Upper lobe of left lung (tissue), 6 donors: ENCODE results near the gene JMJD1C. TPM values are rescaled to one million over a fixed set of nuclear protein-coding genes. Genes with fewer than 3 reads are reported as not detected.

Experiments used
- ATAC-seq, 2 donors: fragments of 200-7000 bp; cut with Tn5 transposase; one replicate each; pipeline ENCODE4 v1.9.1; 2022; ENCODE audit warnings: mild to moderate bottlenecking in 2 of 2, moderate library complexity in 2 of 2; ENCODE audit not compliant: low FRiP score in 2 of 2
- DNase-seq, 2 donors: peaks; one replicate each; pipeline ENCODE4 v3.0.0-alpha.2; 2019 to 2020
- H3K27ac ChIP-seq, 4 donors: fragments of 200-600 bp; sonication (generic); one replicate each; pipeline ENCODE4 v1.5.1; 2016 to 2019
- H3K27me3 ChIP-seq, 4 donors: fragments of 200-600 bp; sonication (generic); one replicate each; pipeline ENCODE4 v1.5.1; 2017 to 2019
- H3K36me3 ChIP-seq, 4 donors: fragments of 200-600 bp; sonication (generic); one replicate each; pipeline ENCODE4 v1.5.1; 2016 to 2019
- H3K4me1 ChIP-seq, 4 donors: fragments of 200-600 bp; sonication (generic); one replicate each; pipeline ENCODE4 v1.5.1; 2018 to 2019
- H3K4me3 ChIP-seq, 4 donors: fragments of 200-600 bp; sonication (generic); one replicate each; pipeline ENCODE4 v1.5.1; 2017 to 2019; ENCODE audit warnings: mild to moderate bottlenecking in 2 of 4, moderate library complexity in 1 of 4
- H3K9me3 ChIP-seq, 4 donors: fragments of 200-600 bp; sonication (generic); one replicate each; pipeline ENCODE4 v1.5.1; 2018 to 2019
- CTCF ChIP-seq, 6 experiments: fragments of 450-650 bp in 4 of 6; fragments of 200-600 bp in 2 of 6; sonication (generic) in 2 of 6; IDR thresholded peaks; one replicate each; pipeline ENCODE4 v1.5.1; 2016 to 2019; ENCODE audit warnings: antibody characterized with exemption in 6 of 6
- EP300 ChIP-seq, 4 donors: sonication (generic); formaldehyde crosslinking; IDR thresholded peaks; one replicate each; pipeline ENCODE4 v1.5.1; 2017; ENCODE audit warnings: antibody characterized with exemption in 4 of 4, control low read depth in 2 of 4
- POLR2A ChIP-seq, 4 donors: fragments of 450-650 bp; IDR thresholded peaks; one replicate each; pipeline ENCODE4 v1.5.1; 2016 to 2017; ENCODE audit warnings: antibody characterized with exemption in 4 of 4, mild to moderate bottlenecking in 2 of 4
- POLR2AphosphoS5 ChIP-seq, 2 donors: sonication (generic); formaldehyde crosslinking; IDR thresholded peaks; one replicate each; pipeline ENCODE4 v1.5.1; 2017; ENCODE audit warnings: antibody characterized with exemption in 2 of 2
- WGBS, 2 donors: methylation state at CpG; one replicate each; pipeline ENCODE4 v1.1.5; 2017 to 2018; 5-methylcytosine and 5-hydroxymethylcytosine counted together
- total RNA-seq, 6 donors: library from RNA; depleted of rRNA in 4 of 6; stranded (reverse); fragments of >200 nt in 4 of 6; gene quantifications; one replicate each; pipeline versions ENCODE4 v1.1.0 to v1.2.1, GENCODE V29; 2016 to 2021
- donor health status: DM: no; HTN: no; CAD: no; lungs with moderate emphysema.
- donor health status: DM: no; HTN: yes; CAD: no; lungs with severe emphysema.

The JMJD1C gene
- total RNA-seq, 6 donors from 2014 or later, result 80.2 to 130 (median 94.2) TPM

- no peaks in the 10 kb centered on the region for H3K27me3 ChIP-seq
- H3K4me3 ChIP-seq, result no peak overlapping the region
- TF ChIP-seq POLR2AphosphoS5 (IDR thresholded peaks at IDR 0.05), result no peak
- WGBS, 2 donors, result 56 to 63% methylated on average over 3 of the region's 3 CpGs
- H3K27ac ChIP-seq, result no peak overlapping the region
- DNase-seq (no peak), ATAC-seq (no peak)
- peaks cover 21 to 33% (median 26%) of the 10 kb centered on the region in 4 donors for H3K4me1 ChIP-seq
- H3K9me3 ChIP-seq, result no peaks in the 10 kb centered on the region
- peaks cover 0 to 56% (median 24%) of the 10 kb centered on the region in 4 donors for H3K36me3 ChIP-seq
These were observed 255.1 kb downstream of the JMJD1C start for GRCh38 chr10:63210611-63211196.

- no peak for ATAC-seq
- TF ChIP-seq CTCF (IDR thresholded peaks at IDR 0.05), result no peak
- TF ChIP-seq POLR2A (IDR thresholded peaks at IDR 0.05), result no peak
- no peak for TF ChIP-seq POLR2AphosphoS5 (IDR thresholded peaks at IDR 0.05)
- no peak for TF ChIP-seq EP300 (IDR thresholded peaks at IDR 0.05)
- 93 to 94% methylated on average over 2 of the region's 2 CpGs for WGBS, 2 donors
- H3K27me3 ChIP-seq, result no peaks in the 10 kb centered on the region
- H3K36me3 ChIP-seq, result peaks cover 0 to 51% (median 19%) of the 10 kb centered on the region in 4 donors
- no peak overlapping the region for H3K27ac ChIP-seq
- no peaks in the 10 kb centered on the region for H3K9me3 ChIP-seq
- H3K4me3 ChIP-seq, result no peak overlapping the region
- H3K4me1 ChIP-seq, result peaks cover 21 to 36% (median 28%) of the 10 kb centered on the region in 4 donors
- DNase-seq, result no peak
These were observed 256.1 kb downstream of the JMJD1C start for GRCh38 chr10:63209705-63210104.

- peak in 1 of 2 donors; percentile 39 for ATAC-seq
- WGBS, 2 donors, result 82 to 86% methylated on average over 2 of the region's 2 CpGs
- H3K36me3 ChIP-seq, result peaks cover 0 to 44% (median 18%) of the 10 kb centered on the region in 4 donors
- DNase-seq, result no peak
- no peak overlapping the region for H3K4me3 ChIP-seq
- no peak overlapping the region for H3K27ac ChIP-seq
- H3K9me3 ChIP-seq, result no peaks in the 10 kb centered on the region
- TF ChIP-seq POLR2AphosphoS5 (IDR thresholded peaks at IDR 0.05) (no peak), CTCF (IDR thresholded peaks at IDR 0.05) (no peak), POLR2A (IDR thresholded peaks at IDR 0.05) (no peak), EP300 (IDR thresholded peaks at IDR 0.05) (no peak)
- no peaks in the 10 kb centered on the region for H3K27me3 ChIP-seq
- H3K4me1 ChIP-seq, result peaks cover 21 to 38% (median 29%) of the 10 kb centered on the region in 4 donors
These were observed 256.8 kb downstream of the JMJD1C start for GRCh38 chr10:63208986-63209385.

GRCh38 chr10:63206997-63207811, 258.6 kb downstream of the JMJD1C start:
- no peaks in the 10 kb centered on the region for H3K9me3 ChIP-seq
- ATAC-seq (peak; percentile 51 to 91), DNase-seq (no peak)
- H3K27me3 ChIP-seq, result no peaks in the 10 kb centered on the region
- no peak overlapping the region for H3K4me3 ChIP-seq
- peaks cover 21 to 38% (median 29%) of the 10 kb centered on the region in 4 donors for H3K4me1 ChIP-seq
- H3K36me3 ChIP-seq, result peaks cover 0 to 28% (median 10%) of the 10 kb centered on the region in 4 donors
- peak overlapping the region; percentile 9 to 74 (median 38) for H3K27ac ChIP-seq
- 43 to 53% methylated on average over 7 of the region's 7 CpGs for WGBS, 2 donors
- TF ChIP-seq EP300 (IDR thresholded peaks at IDR 0.05) (no peak), POLR2A (IDR thresholded peaks at IDR 0.05) (no peak), POLR2AphosphoS5 (IDR thresholded peaks at IDR 0.05) (peak in 1 of 2 donors; percentile 48)

GRCh38 chr10:63206576-63206975, 259.2 kb downstream of the JMJD1C start:
- Histone ChIP-seq H3K4me1 (peaks cover 21 to 38% (median 29%) of the 10 kb centered on the region in 4 donors), H3K9me3 (no peaks in the 10 kb centered on the region), H3K27me3 (no peaks in the 10 kb centered on the region), H3K27ac (peak overlapping the region; percentile 9 to 74 (median 38)), H3K4me3 (no peak overlapping the region), H3K36me3 (peaks cover 0 to 31% (median 11%) of the 10 kb centered on the region in 4 donors)
- no peak for ATAC-seq
- no peak for DNase-seq
- no peak for TF ChIP-seq EP300 (IDR thresholded peaks at IDR 0.05)
- no peak for TF ChIP-seq POLR2A (IDR thresholded peaks at IDR 0.05)
- no peak for TF ChIP-seq POLR2AphosphoS5 (IDR thresholded peaks at IDR 0.05)
- no peak for TF ChIP-seq CTCF (IDR thresholded peaks at IDR 0.05)
